Activated CD8-positive, alpha-beta memory T cell treated with anti-CD3 and anti-CD28 coated beads, Interleukin-2, amount 50 U/mL, for 4 hours (primary cell): ENCODE measurements around the gene IFI30.

Source experiments
- DNase-seq: peaks from one replicate; pipeline ENCODE4 v3.0.0-alpha.2; 2020

IFI30 gene

GRCh38 chr19:18173572-18174288 lies at the start of gene IFI30:
TSS of gene IFI30 (plus strand) at chr19:18173813. CDS start at chr19:18173842, 29 bp downstream.
- peak; percentile 58 for DNase-seq

- no peak for DNase-seq
Measured at GRCh38 chr19:18123819-18124218, 49.8 kb upstream of the IFI30 start.

- DNase-seq: no peak
Measured at GRCh38 chr19:18126097-18126496, 47.5 kb upstream of the IFI30 start.

DNA sequence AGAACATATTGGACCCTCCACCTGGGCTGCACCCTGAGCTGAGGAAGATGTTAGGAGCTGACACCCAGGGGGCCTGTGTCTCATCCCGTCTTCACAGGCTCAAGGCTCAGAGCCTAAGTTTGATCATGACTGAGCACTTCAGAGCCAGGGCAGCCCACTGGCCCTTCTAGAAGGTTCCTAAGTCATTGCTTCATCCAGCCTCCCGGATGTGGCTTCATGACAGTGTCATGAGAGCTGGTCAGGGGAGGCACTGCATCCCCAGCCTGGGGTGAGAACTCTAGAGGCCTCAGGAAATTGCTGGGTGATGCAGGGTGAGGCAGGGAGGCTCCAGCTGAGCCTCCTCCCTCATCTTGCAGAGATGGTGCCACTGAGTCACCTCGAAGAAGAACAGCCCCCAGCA lies 45.6 kb upstream of the IFI30 start:
- DNase-seq: no peak

GRCh38 chr19:18128805-18129204 lies 44.8 kb upstream of the IFI30 start:
- DNase-seq: no peak

DNA sequence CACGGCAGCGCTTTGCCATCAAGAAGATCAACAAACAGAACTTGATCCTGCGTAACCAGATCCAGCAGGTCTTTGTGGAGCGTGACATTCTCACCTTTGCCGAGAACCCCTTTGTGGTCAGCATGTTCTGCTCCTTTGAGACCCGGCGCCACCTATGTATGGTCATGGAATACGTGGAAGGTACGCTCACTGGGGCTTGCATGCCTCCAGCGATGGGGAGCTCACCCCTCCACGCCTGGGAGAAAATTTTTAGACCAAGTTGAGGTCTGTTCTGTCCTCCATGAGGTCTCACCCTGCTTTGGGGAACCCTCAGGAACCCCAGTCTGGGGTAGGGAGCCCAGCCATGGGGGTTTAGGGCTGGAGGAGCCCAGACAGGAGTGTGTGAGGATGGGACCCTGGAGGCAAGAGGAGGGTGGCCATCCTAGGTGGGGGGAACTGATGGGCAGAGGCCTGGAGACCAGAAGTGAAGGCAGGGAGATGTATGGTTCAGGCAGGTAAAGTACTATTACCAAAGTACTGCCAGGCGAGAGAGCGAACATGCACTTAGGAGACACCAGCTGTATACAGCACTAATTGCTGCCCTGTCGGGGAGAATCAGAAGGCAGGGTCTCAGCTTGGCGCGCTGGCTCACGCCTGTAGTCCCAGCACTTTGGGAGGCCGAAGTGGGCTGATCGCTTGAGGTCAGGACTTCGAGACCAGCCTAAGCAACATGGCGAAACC lies 42.9 kb upstream of the IFI30 start:
- DNase-seq: no peak

GRCh38 chr19:18131841-18132596 lies 41.6 kb upstream of the IFI30 start:
- no peak for DNase-seq

DNA sequence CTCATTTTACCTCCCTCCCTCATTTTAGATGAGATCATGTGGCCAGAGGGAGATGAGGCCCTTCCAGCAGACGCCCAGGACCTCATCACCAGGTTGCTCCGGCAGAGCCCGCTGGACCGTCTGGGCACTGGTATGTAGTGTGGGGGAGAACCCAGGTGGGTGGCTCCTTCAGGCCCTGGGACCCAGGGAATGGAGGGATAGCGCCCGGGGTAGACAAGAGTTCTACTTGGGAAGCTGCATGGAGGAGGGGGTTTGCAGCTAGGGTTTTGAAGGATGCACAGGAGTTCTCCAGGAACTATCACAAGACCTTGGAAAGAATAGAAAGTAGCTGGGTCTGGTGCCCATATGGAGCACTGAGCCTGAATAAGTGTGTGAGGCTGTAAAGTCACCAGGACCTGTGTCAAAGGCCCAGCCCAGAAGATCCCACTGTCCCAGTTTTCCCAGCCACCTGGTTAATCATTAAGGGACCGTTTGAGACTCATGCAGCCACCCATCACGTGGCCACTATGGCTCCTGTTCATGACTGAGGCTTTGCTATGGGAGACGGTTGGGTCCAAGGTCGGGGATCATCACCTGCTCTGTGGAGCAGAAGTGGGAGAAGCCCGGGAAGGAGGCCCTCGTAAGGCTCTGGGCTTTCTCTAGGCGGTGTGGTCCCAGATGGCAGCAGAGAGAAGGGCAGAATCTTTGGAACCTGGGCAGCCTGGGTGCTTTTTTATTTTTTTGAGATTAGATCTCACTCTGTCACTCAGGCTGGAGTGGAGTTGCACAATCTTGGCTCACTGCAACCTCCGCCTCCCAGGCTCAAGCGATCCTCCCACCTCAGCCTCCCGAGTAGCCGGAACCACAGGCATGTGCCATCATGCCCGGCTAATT lies 37.7 kb upstream of the IFI30 start:
- no peak for DNase-seq

DNA sequence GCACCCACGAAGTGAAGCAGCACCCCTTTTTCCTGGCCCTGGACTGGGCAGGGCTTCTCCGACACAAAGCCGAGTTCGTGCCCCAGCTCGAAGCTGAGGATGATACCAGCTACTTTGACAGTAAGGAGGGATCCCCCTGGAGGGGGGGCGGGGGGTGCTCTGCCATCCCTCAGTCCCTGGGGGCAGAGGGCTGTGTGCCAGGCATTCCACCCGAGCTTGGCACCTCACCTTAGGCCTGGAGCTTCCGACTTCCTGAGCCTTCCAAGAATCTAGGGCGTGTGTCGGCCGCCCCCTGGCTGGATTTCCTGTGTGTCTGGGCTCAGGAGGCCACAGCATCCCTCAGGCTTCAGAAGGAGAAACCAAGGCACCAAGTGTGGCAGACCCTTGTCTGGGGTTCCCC lies 36.4 kb upstream of the IFI30 start:
- no peak for DNase-seq

GRCh38 chr19:18137657-18138339 lies 35.8 kb upstream of the IFI30 start:
- DNase-seq: no peak

GRCh38 chr19:18140473-18140872 lies 33.1 kb upstream of the IFI30 start:
- no peak for DNase-seq

DNA sequence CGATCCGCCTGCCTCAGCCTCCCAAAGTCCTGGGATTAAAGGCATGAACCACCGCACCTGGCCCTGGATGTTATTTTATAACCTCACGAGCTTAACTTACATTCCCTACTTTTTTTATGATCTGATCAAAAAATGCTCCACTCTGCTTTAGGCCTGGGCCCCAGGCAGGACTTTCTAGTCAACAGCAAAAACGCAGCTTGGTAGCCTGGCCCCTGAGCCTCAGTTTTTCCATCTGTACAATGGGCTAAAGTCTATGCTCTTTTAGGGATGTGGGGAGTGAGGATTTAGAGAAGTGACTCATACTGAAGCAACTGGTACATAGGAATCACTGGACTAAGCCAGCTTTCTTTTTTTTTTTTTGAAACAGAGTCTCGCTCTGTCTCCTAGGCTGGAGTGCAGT lies 32.6 kb upstream of the IFI30 start:
- DNase-seq: no peak

GRCh38 chr19:18143902-18144301 lies 29.7 kb upstream of the IFI30 start:
- no peak for DNase-seq

DNA sequence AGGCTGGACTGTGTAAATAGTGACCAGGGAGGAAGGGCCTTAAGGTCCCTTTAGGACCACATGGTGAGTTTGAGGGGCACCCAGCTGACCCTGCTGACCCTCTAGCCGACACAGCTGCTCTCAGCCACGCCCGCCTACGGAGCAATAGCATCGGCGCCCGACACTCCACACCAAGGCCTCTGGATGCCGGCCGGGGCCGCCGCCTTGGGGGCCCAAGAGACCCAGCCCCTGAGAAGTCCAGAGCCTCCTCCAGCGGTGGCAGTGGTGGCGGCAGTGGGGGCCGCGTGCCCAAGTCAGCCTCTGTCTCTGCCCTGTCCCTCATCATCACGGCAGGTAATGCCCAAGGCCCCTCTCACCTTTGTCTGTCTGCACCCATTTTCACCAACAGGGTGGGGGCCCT lies 29.3 kb upstream of the IFI30 start:
- no peak for DNase-seq

DNA sequence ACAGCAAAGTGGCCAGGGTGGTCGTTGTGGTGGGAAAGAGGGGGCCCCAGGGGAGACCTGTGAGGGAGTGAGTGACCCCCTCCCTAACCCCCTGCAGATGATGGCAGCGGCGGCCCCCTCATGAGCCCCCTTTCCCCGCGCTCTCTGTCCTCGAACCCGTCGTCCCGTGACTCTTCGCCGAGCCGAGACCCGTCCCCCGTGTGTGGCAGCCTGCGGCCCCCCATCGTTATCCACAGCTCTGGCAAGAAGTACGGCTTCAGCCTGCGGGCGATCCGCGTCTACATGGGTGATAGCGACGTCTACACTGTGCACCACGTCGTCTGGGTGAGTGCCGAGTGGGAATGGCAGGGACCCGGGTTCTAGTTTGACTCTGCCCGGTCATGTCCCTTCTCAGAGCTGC lies 28.7 kb upstream of the IFI30 start:
- DNase-seq: no peak

DNA sequence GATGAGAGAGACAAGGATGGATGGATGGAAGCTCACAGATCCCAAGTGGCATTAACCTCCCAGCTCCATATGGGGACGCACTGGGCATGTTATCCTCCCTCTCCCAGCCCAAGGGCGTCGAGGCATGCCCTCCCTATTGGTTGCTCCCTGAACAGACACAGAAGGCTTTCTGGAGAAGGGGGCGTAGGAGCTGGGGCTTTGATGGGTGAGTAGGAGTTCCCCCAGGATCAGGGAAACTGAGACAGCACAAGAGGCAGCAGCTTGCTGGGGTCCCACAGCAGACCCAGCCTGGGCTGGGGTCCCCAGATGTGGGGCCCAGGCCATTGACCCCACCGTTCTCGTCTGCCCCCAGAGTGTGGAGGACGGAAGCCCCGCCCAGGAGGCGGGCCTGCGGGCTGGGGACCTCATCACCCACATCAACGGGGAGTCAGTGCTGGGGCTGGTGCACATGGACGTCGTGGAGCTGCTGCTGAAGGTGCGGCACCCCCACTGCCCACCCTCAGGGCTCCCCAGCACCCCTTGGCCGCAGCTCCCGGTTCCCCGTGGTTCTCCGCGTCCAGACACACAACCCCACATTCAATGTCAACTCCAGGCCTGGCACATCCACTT lies 28.1 kb upstream of the IFI30 start:
- DNase-seq: no peak

DNA sequence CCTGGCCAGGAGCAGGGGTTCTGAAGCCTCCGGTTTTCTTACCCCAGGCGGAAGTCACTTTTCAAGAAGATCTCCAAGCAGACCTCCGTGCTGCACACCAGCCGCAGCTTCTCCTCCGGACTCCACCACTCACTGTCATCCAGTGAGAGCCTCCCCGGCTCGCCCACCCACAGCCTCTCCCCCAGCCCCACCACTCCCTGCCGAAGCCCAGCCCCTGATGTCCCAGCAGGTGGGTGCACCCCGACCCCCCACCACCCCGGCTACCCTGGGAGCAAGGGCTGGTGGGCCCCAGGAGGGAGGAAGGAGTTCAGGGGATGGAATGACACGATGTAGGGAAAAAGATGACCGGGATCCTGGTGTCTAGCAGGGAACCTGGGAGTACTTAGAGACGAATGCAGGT lies 26.2 kb upstream of the IFI30 start:
- no peak for DNase-seq

DNA sequence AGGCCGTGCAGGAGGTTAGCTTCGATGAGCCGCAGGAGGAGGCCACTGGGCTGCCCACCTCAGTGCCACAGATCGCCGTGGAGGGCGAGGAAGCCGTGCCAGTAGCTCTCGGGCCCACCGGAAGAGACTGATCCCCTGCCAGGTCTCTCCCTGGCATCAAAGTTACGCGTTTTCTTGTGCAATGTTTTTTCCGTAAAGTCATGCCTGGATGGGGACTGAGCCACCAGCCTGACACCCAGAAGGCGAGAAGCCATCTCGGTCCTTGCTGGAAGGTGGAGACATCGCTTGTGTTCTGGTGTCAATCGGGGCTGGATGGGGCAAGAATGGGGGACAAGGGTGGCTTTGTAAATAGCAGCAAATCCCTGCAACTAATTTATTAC lies 24.0 kb upstream of the IFI30 start:
- no peak for DNase-seq

- no peak for DNase-seq
Measured at GRCh38 chr19:18150776-18151624, 22.6 kb upstream of the IFI30 start.

DNA sequence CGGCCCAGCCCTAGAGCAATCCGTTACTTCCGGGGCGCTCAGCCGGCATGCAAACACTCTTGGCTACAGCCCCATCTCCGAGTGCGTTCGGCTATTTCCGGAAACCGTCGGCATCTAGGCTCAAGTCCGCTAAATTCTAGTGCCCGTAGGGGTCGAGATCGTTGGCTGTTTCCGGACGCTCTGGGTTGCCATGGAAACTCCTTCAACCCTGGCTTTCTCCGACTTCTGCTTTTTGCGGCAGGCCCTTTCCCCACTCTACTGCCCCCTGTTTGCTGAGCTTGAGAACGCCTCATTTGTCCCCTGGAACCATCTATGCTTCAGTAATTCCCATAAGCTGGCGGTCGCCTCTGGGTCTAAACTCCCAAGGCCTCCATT lies 21.2 kb upstream of the IFI30 start:
- peak; percentile 96 for DNase-seq
